ENCODE measurements around the gene PHOSPHO2. TPM values are rescaled to one million over a fixed set of nuclear protein-coding genes. Genes with fewer than 3 reads are reported as not detected.

PHOSPHO2 gene
- total RNA-seq, 6 experiments from 2014 or later: 1.8 to 5.6 (median 2.8) TPM

DNA sequence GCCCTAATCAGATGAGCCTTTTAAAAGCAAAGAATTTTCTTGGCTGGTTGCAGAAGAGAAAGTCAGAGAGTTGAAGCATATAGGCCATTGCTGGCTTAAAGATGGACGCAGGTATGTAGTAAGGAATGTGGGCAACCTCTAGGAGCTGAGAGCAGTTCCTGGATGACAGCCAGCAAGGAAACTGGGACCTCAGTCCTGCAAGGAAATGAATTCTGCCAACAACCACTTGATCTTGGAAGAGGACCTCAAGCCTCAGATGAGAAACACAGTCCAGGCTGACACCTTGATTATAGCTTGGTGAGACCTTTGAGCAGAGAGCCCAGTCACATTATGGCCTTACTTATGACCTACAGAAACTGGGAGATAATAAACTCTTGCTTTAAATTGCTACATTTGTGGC is 15.7 kb downstream of the PHOSPHO2 start:
- TF ChIP-seq, protein P1, sequence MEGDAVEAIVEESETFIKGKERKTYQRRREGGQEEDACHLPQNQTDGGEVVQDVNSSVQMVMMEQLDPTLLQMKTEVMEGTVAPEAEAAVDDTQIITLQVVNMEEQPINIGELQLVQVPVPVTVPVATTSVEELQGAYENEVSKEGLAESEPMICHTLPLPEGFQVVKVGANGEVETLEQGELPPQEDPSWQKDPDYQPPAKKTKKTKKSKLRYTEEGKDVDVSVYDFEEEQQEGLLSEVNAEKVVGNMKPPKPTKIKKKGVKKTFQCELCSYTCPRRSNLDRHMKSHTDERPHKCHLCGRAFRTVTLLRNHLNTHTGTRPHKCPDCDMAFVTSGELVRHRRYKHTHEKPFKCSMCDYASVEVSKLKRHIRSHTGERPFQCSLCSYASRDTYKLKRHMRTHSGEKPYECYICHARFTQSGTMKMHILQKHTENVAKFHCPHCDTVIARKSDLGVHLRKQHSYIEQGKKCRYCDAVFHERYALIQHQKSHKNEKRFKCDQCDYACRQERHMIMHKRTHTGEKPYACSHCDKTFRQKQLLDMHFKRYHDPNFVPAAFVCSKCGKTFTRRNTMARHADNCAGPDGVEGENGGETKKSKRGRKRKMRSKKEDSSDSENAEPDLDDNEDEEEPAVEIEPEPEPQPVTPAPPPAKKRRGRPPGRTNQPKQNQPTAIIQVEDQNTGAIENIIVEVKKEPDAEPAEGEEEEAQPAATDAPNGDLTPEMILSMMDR (IDR thresholded peaks at IDR 0.05): no peak
- TF ChIP-seq POLR2A (IDR thresholded peaks at IDR 0.05): no peak
- ATAC-seq (no peak), DNase-seq (no peak)
- Histone ChIP-seq H3K36me3 (no peaks in the 10 kb centered on the region), H3K4me1 (peaks cover 0 to 14% (median 0%) of the 10 kb centered on the region in 4 donors), H3K4me3 (no peak overlapping the region), H3K9me3 (no peaks in the 10 kb centered on the region), H3K27ac (no peak overlapping the region), H3K27me3 (no peaks in the 10 kb centered on the region)
- WGBS (ENCODE audit: insufficient coverage, low coverage, low lambda C conversion rate, missing lambda C conversion rate): no CpG with 5 or more reads among the region's 1 CpG
- intact Hi-C loops (cut with DNase I): no loop called here

DNA sequence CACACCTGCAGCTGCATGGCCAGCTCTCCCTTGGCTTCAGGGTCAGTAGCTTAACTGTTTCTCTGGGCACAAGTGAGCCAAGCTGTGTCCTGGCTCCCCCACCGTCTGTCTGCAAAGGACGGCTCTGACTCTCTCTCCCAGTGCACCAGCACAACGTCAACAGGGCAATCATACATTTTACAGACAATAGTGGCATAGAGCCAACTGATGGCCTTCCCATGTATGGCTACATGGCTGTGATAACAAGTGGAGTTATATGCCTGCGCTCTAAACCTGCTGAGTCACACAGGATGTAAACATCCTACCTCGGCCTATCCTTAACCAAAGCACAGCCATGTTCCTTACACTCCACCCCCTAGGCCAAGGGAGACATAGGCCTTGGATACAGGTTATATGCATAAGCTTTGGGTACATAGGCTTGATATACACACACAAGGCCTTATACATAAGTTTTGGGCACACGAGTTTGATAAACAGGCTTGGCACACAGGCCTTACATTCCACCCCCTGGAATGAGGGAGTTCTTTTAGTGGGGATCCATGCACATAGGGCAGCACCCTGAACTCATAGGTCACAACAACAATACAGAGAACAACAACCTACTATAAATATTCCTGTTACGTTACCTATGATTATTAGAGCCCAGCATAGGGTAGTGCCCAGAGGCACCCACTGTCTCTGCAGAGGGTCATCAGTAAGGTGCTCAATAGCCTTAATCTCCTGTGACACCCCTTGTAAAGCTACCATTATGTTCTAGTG is 17.7 kb downstream of the PHOSPHO2 start:
- H3K4me1 ChIP-seq: peaks cover 0 to 9% (median 4%) of the 10 kb centered on the region in 4 donors
- peak in 2 of 4 donors; percentile 2 to 5 for ATAC-seq
- H3K4me3 ChIP-seq: no peak overlapping the region
- intact Hi-C loops (cut with DNase I): no loop called here
- DNase-seq: no peak
- no peaks in the 10 kb centered on the region for H3K9me3 ChIP-seq
- no peaks in the 10 kb centered on the region for H3K27me3 ChIP-seq
- WGBS (ENCODE audit: insufficient coverage, low coverage, low lambda C conversion rate, missing lambda C conversion rate): 89% methylated on average over 5 of the region's 7 CpGs
- H3K36me3 ChIP-seq: no peaks in the 10 kb centered on the region
- TF ChIP-seq, protein P1 (IDR thresholded peaks at IDR 0.05): no peak
- TF ChIP-seq POLR2A (IDR thresholded peaks at IDR 0.05): no peak
- H3K27ac ChIP-seq: no peak overlapping the region

DNA sequence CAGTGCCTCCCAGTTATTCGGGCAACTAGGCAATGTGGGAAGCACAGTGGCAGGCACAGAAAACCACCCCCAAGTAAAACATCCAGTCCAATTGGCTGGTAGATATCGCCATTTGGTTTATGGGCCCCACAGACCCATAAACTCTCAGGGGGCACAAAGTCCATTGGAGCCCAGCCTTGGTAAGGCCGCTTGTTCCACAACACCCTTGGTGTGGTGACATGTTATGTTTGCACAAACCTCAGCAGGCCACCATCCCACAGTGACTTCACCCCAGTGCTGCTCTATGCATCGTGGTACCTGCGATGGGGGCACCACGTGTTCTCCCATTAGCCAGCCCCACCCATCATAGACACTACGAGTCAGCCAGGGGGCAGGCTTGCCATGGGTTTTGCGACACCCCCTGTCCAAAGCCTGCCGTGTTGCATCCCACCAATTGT is 18.5 kb downstream of the PHOSPHO2 start:
- ATAC-seq (no peak), DNase-seq (no peak)
- WGBS (ENCODE audit: insufficient coverage, low coverage, low lambda C conversion rate, missing lambda C conversion rate): 95% methylated on average over 4 of the region's 9 CpGs
- TF ChIP-seq, protein P1 (IDR thresholded peaks at IDR 0.05): no peak
- no peak for TF ChIP-seq POLR2A (IDR thresholded peaks at IDR 0.05)
- Histone ChIP-seq H3K27ac (no peak overlapping the region), H3K27me3 (no peaks in the 10 kb centered on the region), H3K4me1 (peaks cover 0 to 9% (median 4%) of the 10 kb centered on the region in 4 donors), H3K36me3 (no peaks in the 10 kb centered on the region), H3K4me3 (no peak overlapping the region), H3K9me3 (no peaks in the 10 kb centered on the region)
- intact Hi-C loops (cut with DNase I): no loop called here

DNA sequence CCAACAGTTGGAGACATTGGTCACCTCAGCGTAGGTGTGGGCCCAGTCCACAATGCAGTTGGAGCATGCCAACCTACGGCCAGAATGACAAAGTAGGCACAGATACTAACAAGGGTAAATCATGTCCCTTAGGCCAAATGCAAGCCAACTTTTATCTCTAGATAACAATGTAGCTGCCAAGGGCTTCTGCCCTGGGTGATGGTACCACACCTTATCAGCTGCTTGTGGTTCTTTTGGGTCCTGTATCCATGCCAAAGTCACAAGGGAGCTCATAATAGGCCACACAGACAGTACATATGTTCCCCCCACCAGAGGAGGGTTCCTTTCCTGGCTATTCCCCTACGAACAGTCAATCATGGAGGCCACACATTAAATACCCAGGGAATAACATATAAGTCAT is 19.1 kb downstream of the PHOSPHO2 start:
- Histone ChIP-seq H3K4me1 (peaks cover 0 to 9% (median 4%) of the 10 kb centered on the region in 4 donors), H3K27ac (no peak overlapping the region), H3K4me3 (no peak overlapping the region), H3K36me3 (no peaks in the 10 kb centered on the region), H3K9me3 (no peaks in the 10 kb centered on the region), H3K27me3 (no peaks in the 10 kb centered on the region)
- DNase-seq (no peak), ATAC-seq (no peak)
- WGBS (ENCODE audit: insufficient coverage, low coverage, low lambda C conversion rate, missing lambda C conversion rate): 100% methylated on average over 1 of the region's 3 CpGs
- TF ChIP-seq POLR2A (IDR thresholded peaks at IDR 0.05): no peak
- TF ChIP-seq, protein P1 (IDR thresholded peaks at IDR 0.05): no peak
- intact Hi-C loops (cut with DNase I): no loop called here

Data from right lobe of liver (tissue), 6 donors.